NT2/D1 (cell line): ENCODE results near the gene FBXO2.

Source experiments
- YY1 ChIP-seq: IDR thresholded peaks from 2 replicates; pipeline ENCODE4 v1.6.1; 2011; ENCODE audit not compliant: insufficient read length, insufficient read depth
- ZNF274 ChIP-seq: IDR thresholded peaks from 2 replicates; pipeline ENCODE4 v1.6.1; 2011; ENCODE audit warnings: mild to moderate bottlenecking, low read depth, low read length

DNA sequence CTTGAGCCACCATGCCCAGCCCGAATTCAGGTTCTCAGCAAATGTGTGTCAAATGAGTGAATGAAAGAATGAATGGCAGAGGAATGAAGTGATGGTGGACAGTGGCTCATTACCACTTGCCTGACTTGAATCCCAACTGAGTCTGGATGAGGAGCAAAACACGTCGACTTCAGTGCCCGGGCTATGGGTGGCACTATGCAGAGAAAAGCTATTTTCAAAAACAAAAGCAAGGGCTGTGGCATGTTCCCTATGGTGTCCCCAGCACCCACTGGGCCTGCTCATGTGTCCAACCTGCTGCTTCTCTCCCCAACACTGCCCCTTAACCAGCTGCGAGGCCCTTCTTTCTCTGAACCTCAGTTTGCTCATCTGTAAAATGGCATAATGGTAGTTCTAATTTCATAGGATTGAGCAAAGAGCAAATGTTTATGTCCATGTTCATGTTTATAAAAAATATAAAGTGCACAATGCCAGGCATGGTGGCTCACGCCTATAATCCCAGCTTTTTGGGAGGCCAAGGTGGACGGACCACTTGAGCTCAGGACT lies 31.1 kb upstream of the FBXO2 start:
- TF ChIP-seq YY1 = no peak
- TF ChIP-seq ZNF274 = no peak
